Stomach smooth muscle (tissue), 2 donors: ENCODE measurements around the gene PHKG1.
"Not testable (repeated sequence)": the region's sequence is repeated elsewhere in the genome, so short reads cannot be mapped to it uniquely, and the experiment has no call there.

ENCODE experiments used
- H3K27ac ChIP-seq: one replicate; pipeline ENCODE4 v1.7.0; 2013; ENCODE audit warnings: mild to moderate bottlenecking, low read length, inconsistent platforms
- H3K27me3 ChIP-seq, 2 donors: one replicate each; pipeline ENCODE4 v1.7.0; 2013; ENCODE audit warnings: low read length in 2 of 2; ENCODE audit not compliant: insufficient read depth in 2 of 2, control insufficient read depth in 1 of 2
- H3K36me3 ChIP-seq, 2 donors: one replicate each; pipeline ENCODE4 v1.7.0; 2013; ENCODE audit warnings: low read length in 2 of 2; ENCODE audit not compliant: control insufficient read depth in 2 of 2, insufficient read depth in 2 of 2
- H3K4me1 ChIP-seq: one replicate; pipeline ENCODE4 v1.7.0; 2013; ENCODE audit warnings: low read length; ENCODE audit not compliant: control insufficient read depth, insufficient read depth
- H3K4me3 ChIP-seq, 2 donors: one replicate each; pipeline ENCODE4 v1.7.0; 2013; ENCODE audit warnings: low read length in 2 of 2
- H3K9ac ChIP-seq, 2 donors: one replicate each; pipeline ENCODE4 v1.7.0; 2013; ENCODE audit warnings: low read length in 2 of 2, mild to moderate bottlenecking in 1 of 2
- H3K9me3 ChIP-seq, 2 donors: one replicate each; pipeline ENCODE4 v1.7.0; 2013; ENCODE audit warnings: low read length in 2 of 2; ENCODE audit not compliant: control insufficient read depth in 2 of 2
- donor health status: healthy.
- donor health status: Pancreatic carcinoma.

PHKG1 gene

GRCh38 chr7:56083150-56083785, 9.5 kb downstream of the PHKG1 start:
- peaks cover 11 to 14% of the 10 kb centered on the region in 2 donors for H3K36me3 ChIP-seq
- H3K9me3 ChIP-seq, result no peaks in the 10 kb centered on the region
- no peaks in the 10 kb centered on the region for H3K27me3 ChIP-seq
- peak overlapping the region; percentile 55 for H3K27ac ChIP-seq
- peaks cover 34% of the 10 kb centered on the region for H3K4me1 ChIP-seq
- peak overlapping the region in 1 of 2 donors; percentile 15 for H3K4me3 ChIP-seq
- peak overlapping the region in 1 of 2 donors; percentile 13 for H3K9ac ChIP-seq

- Histone ChIP-seq H3K9me3 (no peaks in the 10 kb centered on the region), H3K4me1 (peaks cover 35% of the 10 kb centered on the region), H3K36me3 (peaks cover 11 to 13% of the 10 kb centered on the region in 2 donors), H3K27ac (no peak overlapping the region), H3K4me3 (no peak overlapping the region), H3K27me3 (no peaks in the 10 kb centered on the region), H3K9ac (no peak overlapping the region)
Measured at GRCh38 chr7:56081626-56082340, 11.0 kb downstream of the PHKG1 start.

- not testable (repeated sequence) for H3K4me3 ChIP-seq, H3K9ac ChIP-seq, H3K9me3 ChIP-seq, H3K27me3 ChIP-seq
- peaks cover 35% of the 10 kb centered on the region for H3K4me1 ChIP-seq
- H3K27ac ChIP-seq, result peak overlapping the region; percentile 94
- peaks cover 8 to 18% of the 10 kb centered on the region in 2 donors for H3K36me3 ChIP-seq
Measured at GRCh38 chr7:56080726-56081435, 11.9 kb downstream of the PHKG1 start.

GRCh38 chr7:56079450-56080185, 13.1 kb downstream of the PHKG1 start:
- H3K9ac ChIP-seq, result peak overlapping the region; percentile 50 to 64
- H3K4me3 ChIP-seq, result peak overlapping the region in 1 of 2 donors; percentile 44
- H3K27ac ChIP-seq, result peak overlapping the region; percentile 94
- no peaks in the 10 kb centered on the region for H3K27me3 ChIP-seq
- no peaks in the 10 kb centered on the region for H3K9me3 ChIP-seq
- H3K4me1 ChIP-seq, result peaks cover 38% of the 10 kb centered on the region
- peaks cover 8 to 18% of the 10 kb centered on the region in 2 donors for H3K36me3 ChIP-seq

- peaks cover 33% of the 10 kb centered on the region for H3K4me1 ChIP-seq
- H3K9me3 ChIP-seq, result no peaks in the 10 kb centered on the region
- H3K27me3 ChIP-seq, result no peaks in the 10 kb centered on the region
- no peak overlapping the region for H3K4me3 ChIP-seq
- peak overlapping the region; percentile 94 for H3K27ac ChIP-seq
- H3K36me3 ChIP-seq, result peaks cover 8 to 18% of the 10 kb centered on the region in 2 donors
- H3K9ac ChIP-seq, result no peak overlapping the region
Measured at GRCh38 chr7:56078196-56078595, 14.6 kb downstream of the PHKG1 start.

GRCh38 chr7:56077681-56078080, 15.1 kb downstream of the PHKG1 start:
- Histone ChIP-seq H3K27me3 (no peaks in the 10 kb centered on the region), H3K9me3 (no peaks in the 10 kb centered on the region), H3K4me1 (peaks cover 30% of the 10 kb centered on the region), H3K27ac (peak overlapping the region; percentile 94), H3K9ac (peak overlapping the region in 1 of 2 donors; percentile 17), H3K36me3 (peaks cover 8 to 18% of the 10 kb centered on the region in 2 donors), H3K4me3 (no peak overlapping the region)

GRCh38 chr7:56074371-56074791, 18.4 kb downstream of the PHKG1 start:
- Histone ChIP-seq H3K4me1 (peaks cover 16% of the 10 kb centered on the region), H3K27ac (no peak overlapping the region), H3K27me3 (no peaks in the 10 kb centered on the region), H3K36me3 (peaks cover 8 to 17% of the 10 kb centered on the region in 2 donors), H3K9me3 (no peaks in the 10 kb centered on the region), H3K4me3 (no peak overlapping the region), H3K9ac (peak overlapping the region; percentile 36 to 44)

GRCh38 chr7:56066376-56066775, 26.4 kb downstream of the PHKG1 start:
- not testable (repeated sequence) for H3K27me3 ChIP-seq, H3K4me1 ChIP-seq, H3K4me3 ChIP-seq, H3K27ac ChIP-seq, H3K9ac ChIP-seq, H3K9me3 ChIP-seq
- H3K36me3 ChIP-seq, result peaks cover 11 to 22% of the 10 kb centered on the region in 2 donors

- peaks cover 5% of the 10 kb centered on the region for H3K4me1 ChIP-seq
Measured at GRCh38 chr7:56063882-56064625, 28.7 kb downstream of the PHKG1 start, which contains the start of gene SUMF2. SUMF2 (plus strand) TSS chr7:56064286; CDS start chr7:56064312, 26 bp downstream.

More at GRCh38 chr7:56063882-56064625, 28.7 kb downstream of the PHKG1 start, which contains the start of gene SUMF2:
- H3K4me3 ChIP-seq, result peak within 1 kb of the TSS; percentile 88 to 94
- peaks cover 19 to 39% of the 10 kb centered on the region in 2 donors for H3K36me3 ChIP-seq
- no peaks in the 10 kb centered on the region for H3K9me3 ChIP-seq
- H3K27ac ChIP-seq, result peak within 1 kb of the TSS; percentile 90
- H3K27me3 ChIP-seq, result no peaks in the 10 kb centered on the region
- H3K9ac ChIP-seq, result peak within 1 kb of the TSS; percentile 72 to 85
